WTC11 (cell line): ENCODE data around the gene MCRIP2. TPM values are rescaled to one million over a fixed set of nuclear protein-coding genes. Genes with fewer than 3 reads are reported as not detected.

Experiments used
- ATAC-seq: fragments of 200-7000 bp; cut with Tn5 transposase; 2 replicates; pipeline ENCODE4 v1.10.0; 2021; ENCODE audit warnings: mild to moderate bottlenecking, moderate library complexity
- CTCF ChIA-PET: fragments of 300-600 bp; sonication (Branson Sonifier 250); formaldehyde crosslinking; loops from one replicate; lab custom pipeline; 2021; ENCODE audit warnings: antibody characterized with exemption; lab: Charles Lee
- POLR2A ChIA-PET: fragments of 350-600 bp; sonication (Branson Sonifier 250); formaldehyde crosslinking; loops from one replicate; lab custom pipeline; 2021; ENCODE audit warnings: antibody characterized with exemption; lab: Charles Lee
- DNase-seq: peaks from one replicate; pipeline ENCODE4 v3.0.0; 2021; ENCODE audit warnings: low spot score
- H3K27ac Mint-ChIP-seq: 2 replicates; pipeline ENCODE4 v1.8.0; 2021; ENCODE audit warnings: mixed read lengths
- H3K27me3 Mint-ChIP-seq: 2 replicates; pipeline ENCODE4 v1.8.0; 2021; ENCODE audit warnings: low read depth, mild to moderate bottlenecking, moderate library complexity, mixed read lengths
- H3K36me3 Mint-ChIP-seq: 2 replicates; pipeline ENCODE4 v1.8.0; 2021; ENCODE audit warnings: mixed read lengths
- H3K4me1 Mint-ChIP-seq: 2 replicates; pipeline ENCODE4 v1.8.0; 2022; ENCODE audit warnings: mixed read lengths
- H3K4me3 Mint-ChIP-seq: 2 replicates; pipeline ENCODE4 v1.8.0; 2021; ENCODE audit warnings: mild to moderate bottlenecking, moderate library complexity, mixed read lengths
- H3K9me3 Mint-ChIP-seq: 2 replicates; pipeline ENCODE4 v1.8.0; 2021; ENCODE audit warnings: mixed read lengths
- ATF6 ChIP-seq: sonication (generic); formaldehyde crosslinking; IDR thresholded peaks from 2 replicates; pipeline ENCODE4 v1.8.1; 2023; ENCODE audit warnings: mild to moderate bottlenecking, missing genetic modification reagents
- CDX4 ChIP-seq: fragments of 250-450 bp; sonication (Bioruptor Pico); IDR thresholded peaks from 2 replicates; pipeline ENCODE4 v1.9.0; 2021; ENCODE audit warnings: moderate library complexity, mild to moderate bottlenecking, inconsistent platforms, borderline replicate concordance
- ELF4 ChIP-seq: sonication (generic); formaldehyde crosslinking; IDR thresholded peaks from 2 replicates; pipeline ENCODE4 v1.8.1; 2022; ENCODE audit warnings: low read depth, mild to moderate bottlenecking, moderate library complexity, missing genetic modification reagents
- EMX1 ChIP-seq: fragments of 250-450 bp; sonication (Bioruptor Pico); IDR thresholded peaks from 2 replicates; pipeline ENCODE4 v1.8.0; 2021; ENCODE audit warnings: mild to moderate bottlenecking
- FOXK1 ChIP-seq: sonication (generic); formaldehyde crosslinking; IDR thresholded peaks from 2 replicates; pipeline ENCODE4 v1.8.0; 2022; ENCODE audit warnings: mild to moderate bottlenecking, moderate library complexity, missing genetic modification reagents
- GRHL2 ChIP-seq: fragments of 250-450 bp; sonication (Bioruptor Pico); IDR thresholded peaks from 2 replicates; pipeline ENCODE4 v1.8.0; 2022; ENCODE audit warnings: mild to moderate bottlenecking, moderate library complexity; ENCODE audit not compliant: insufficient replicate concordance, severe bottlenecking
- IRF2 ChIP-seq: sonication (generic); formaldehyde crosslinking; IDR thresholded peaks from 2 replicates; pipeline ENCODE4 v1.8.0; 2022; ENCODE audit warnings: low read depth, missing genetic modification reagents, borderline replicate concordance
- MXD4 ChIP-seq: fragments of 250-450 bp; sonication (Bioruptor Pico); IDR thresholded peaks from 2 replicates; pipeline ENCODE4 v1.8.0; 2021; ENCODE audit warnings: mild to moderate bottlenecking, moderate library complexity, borderline replicate concordance
- MYBL2 ChIP-seq: sonication (generic); formaldehyde crosslinking; IDR thresholded peaks from 2 replicates; pipeline ENCODE4 v1.8.1; 2023; ENCODE audit warnings: mild to moderate bottlenecking, moderate library complexity, missing genetic modification reagents
- NFATC4 ChIP-seq: fragments of 250-450 bp; sonication (Bioruptor Pico); IDR thresholded peaks from 2 replicates; pipeline ENCODE4 v1.9.0; 2021; ENCODE audit warnings: mild to moderate bottlenecking
- RELA ChIP-seq: sonication (generic); formaldehyde crosslinking; IDR thresholded peaks from 2 replicates; pipeline ENCODE4 v1.8.1; 2022; ENCODE audit warnings: missing genetic modification reagents, mild to moderate bottlenecking, borderline replicate concordance
- SMAD3 ChIP-seq: sonication (generic); formaldehyde crosslinking; IDR thresholded peaks from 2 replicates; pipeline ENCODE4 v1.8.0; 2022; ENCODE audit warnings: missing genetic modification reagents, mild to moderate bottlenecking, borderline replicate concordance
- TEAD4 ChIP-seq: sonication (generic); formaldehyde crosslinking; IDR thresholded peaks from 2 replicates; pipeline ENCODE4 v1.8.0; 2022; ENCODE audit warnings: mild to moderate bottlenecking, missing genetic modification reagents
- TP53 ChIP-seq: sonication (generic); formaldehyde crosslinking; IDR thresholded peaks from 2 replicates; pipeline ENCODE4 v1.8.1; 2023; ENCODE audit warnings: mild to moderate bottlenecking, missing genetic modification reagents
- ZBTB43 ChIP-seq: sonication (generic); formaldehyde crosslinking; IDR thresholded peaks from 2 replicates; pipeline ENCODE4 v1.8.1; 2023; ENCODE audit warnings: mild to moderate bottlenecking, missing genetic modification reagents
- ZNF396 ChIP-seq: fragments of 250-450 bp; sonication (Bioruptor Pico); IDR thresholded peaks from 2 replicates; pipeline ENCODE4 v1.8.0; 2021; ENCODE audit warnings: mild to moderate bottlenecking, moderate library complexity, borderline replicate concordance
- ZNF423 ChIP-seq: fragments of 250-450 bp; sonication (Bioruptor Pico); IDR thresholded peaks from 2 replicates; pipeline ENCODE4 v2.1.2; 2022; ENCODE audit warnings: mild to moderate bottlenecking, moderate library complexity
- ZNF671 ChIP-seq: fragments of 250-450 bp; sonication (Bioruptor Pico); IDR thresholded peaks from 2 replicates; pipeline ENCODE4 v1.8.0; 2021; ENCODE audit warnings: mild to moderate bottlenecking
- total RNA-seq: library from RNA; stranded (reverse); gene quantifications from 3 replicates; pipeline ENCODE4 v1.2.3, GENCODE V29; 2021
- TF ChIP-seq, protein P1 (sequence below): sonication (generic); formaldehyde crosslinking; IDR thresholded peaks from 2 replicates; pipeline ENCODE4 v1.8.0; 2023; ENCODE audit warnings: mild to moderate bottlenecking, missing genetic modification reagents
- TF ChIP-seq, protein P2 (sequence below): sonication (generic); formaldehyde crosslinking; IDR thresholded peaks from 2 replicates; pipeline ENCODE4 v1.8.1; 2023; ENCODE audit warnings: mild to moderate bottlenecking, missing genetic modification reagents, moderate library complexity

MCRIP2 gene
- total RNA-seq, 1 experiment from 2014 or later, result 63.3 TPM

- no peak overlapping the region for H3K27ac Mint-ChIP-seq
- ATAC-seq (no peak), DNase-seq (peak; percentile 74)
- CTCF ChIA-PET, result interaction anchor here (0.5 to 3.1 kb wide), 5 partner anchors 9 to 1239 kb away, joined by 3 to 21 read pairs (median 3); partner anchors contain the start of gene RHOT2
- no peaks in the 10 kb centered on the region for H3K27me3 Mint-ChIP-seq
- POLR2A ChIA-PET, result no interaction called here
- H3K4me3 Mint-ChIP-seq, result no peak overlapping the region
- H3K36me3 Mint-ChIP-seq, result peaks cover 20% of the 10 kb centered on the region
- H3K4me1 Mint-ChIP-seq, result peaks cover 27% of the 10 kb centered on the region
- TF ChIP-seq ATF6 (no peak), RELA (CRISPR knock-in tag) (peak; percentile 32; the same call in 1 of the 2 replicates)
- H3K9me3 Mint-ChIP-seq, result no peaks in the 10 kb centered on the region
Observed at GRCh38 chr16:677316-678190, 35.9 kb downstream of the MCRIP2 start.

GRCh38 chr16:678209-678857 is 36.7 kb downstream of the MCRIP2 start:
- no peaks in the 10 kb centered on the region for H3K27me3 Mint-ChIP-seq
- no peak overlapping the region for H3K4me3 Mint-ChIP-seq
- POLR2A ChIA-PET, result interaction anchor here (1.2 kb wide), 1 partner anchor 12 kb away, joined by 4 read pairs; the partner anchor contains the start of gene WDR24
- no peaks in the 10 kb centered on the region for H3K9me3 Mint-ChIP-seq
- H3K36me3 Mint-ChIP-seq, result peaks cover 20% of the 10 kb centered on the region
- DNase-seq, result no peak
- H3K27ac Mint-ChIP-seq, result no peak overlapping the region
- ATAC-seq, result no peak
- CTCF ChIA-PET, result interaction anchor here (0.8 to 3.1 kb wide), 11 partner anchors 10 to 99 kb away, joined by 3 to 21 read pairs (median 4); partner anchors contain the start of genes RHOT2 and WDR24
- no peak for TF ChIP-seq TP53 (CRISPR knock-in tag)
- no peak for TF ChIP-seq EMX1 (CRISPR knock-in tag)
- no peak for TF ChIP-seq GRHL2 (CRISPR knock-in tag)
- no peak for TF ChIP-seq TEAD4 (CRISPR knock-in tag)
- TF ChIP-seq MXD4, result no peak
- TF ChIP-seq NFATC4 (CRISPR knock-in tag), result no peak
- TF ChIP-seq ZNF423 (CRISPR knock-in tag), result no peak
- no peak for TF ChIP-seq SMAD3 (CRISPR knock-in tag)
- TF ChIP-seq, protein P1, sequence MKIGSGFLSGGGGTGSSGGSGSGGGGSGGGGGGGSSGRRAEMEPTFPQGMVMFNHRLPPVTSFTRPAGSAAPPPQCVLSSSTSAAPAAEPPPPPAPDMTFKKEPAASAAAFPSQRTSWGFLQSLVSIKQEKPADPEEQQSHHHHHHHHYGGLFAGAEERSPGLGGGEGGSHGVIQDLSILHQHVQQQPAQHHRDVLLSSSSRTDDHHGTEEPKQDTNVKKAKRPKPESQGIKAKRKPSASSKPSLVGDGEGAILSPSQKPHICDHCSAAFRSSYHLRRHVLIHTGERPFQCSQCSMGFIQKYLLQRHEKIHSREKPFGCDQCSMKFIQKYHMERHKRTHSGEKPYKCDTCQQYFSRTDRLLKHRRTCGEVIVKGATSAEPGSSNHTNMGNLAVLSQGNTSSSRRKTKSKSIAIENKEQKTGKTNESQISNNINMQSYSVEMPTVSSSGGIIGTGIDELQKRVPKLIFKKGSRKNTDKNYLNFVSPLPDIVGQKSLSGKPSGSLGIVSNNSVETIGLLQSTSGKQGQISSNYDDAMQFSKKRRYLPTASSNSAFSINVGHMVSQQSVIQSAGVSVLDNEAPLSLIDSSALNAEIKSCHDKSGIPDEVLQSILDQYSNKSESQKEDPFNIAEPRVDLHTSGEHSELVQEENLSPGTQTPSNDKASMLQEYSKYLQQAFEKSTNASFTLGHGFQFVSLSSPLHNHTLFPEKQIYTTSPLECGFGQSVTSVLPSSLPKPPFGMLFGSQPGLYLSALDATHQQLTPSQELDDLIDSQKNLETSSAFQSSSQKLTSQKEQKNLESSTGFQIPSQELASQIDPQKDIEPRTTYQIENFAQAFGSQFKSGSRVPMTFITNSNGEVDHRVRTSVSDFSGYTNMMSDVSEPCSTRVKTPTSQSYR (CRISPR knock-in tag), result no peak
- TF ChIP-seq CDX4, result no peak
- no peak for TF ChIP-seq FOXK1 (CRISPR knock-in tag)
- no peak for TF ChIP-seq MYBL2
- no peak for TF ChIP-seq ZNF671 (CRISPR knock-in tag)
- TF ChIP-seq ZNF396 (CRISPR knock-in tag), result no peak
- no peak for TF ChIP-seq IRF2
- no peak for TF ChIP-seq ELF4 (CRISPR knock-in tag)
- TF ChIP-seq ZBTB43 (CRISPR knock-in tag), result no peak
- TF ChIP-seq, protein P2, sequence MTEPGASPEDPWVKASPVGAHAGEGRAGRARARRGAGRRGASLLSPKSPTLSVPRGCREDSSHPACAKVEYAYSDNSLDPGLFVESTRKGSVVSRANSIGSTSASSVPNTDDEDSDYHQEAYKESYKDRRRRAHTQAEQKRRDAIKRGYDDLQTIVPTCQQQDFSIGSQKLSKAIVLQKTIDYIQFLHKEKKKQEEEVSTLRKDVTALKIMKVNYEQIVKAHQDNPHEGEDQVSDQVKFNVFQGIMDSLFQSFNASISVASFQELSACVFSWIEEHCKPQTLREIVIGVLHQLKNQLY (CRISPR knock-in tag), result no peak
- TF ChIP-seq, all 79 proteins: peak for 0
- H3K4me1 Mint-ChIP-seq, result peaks cover 31% of the 10 kb centered on the region
